Measurements from ENCODE around the gene KNG1.
A peak's percentile ranks its signal among the peaks of the same experiment; 100 is the strongest.

Gene KNG1

GRCh38 chr3:186772281-186772694 is 55.1 kb downstream of the KNG1 start:
- Histone ChIP-seq H3K14ac (ENCODE audit: low read length in 2 of 2) (no peak overlapping the region), H4K91ac (ENCODE audit: low read length) (no peak overlapping the region), H3K4me1 (ENCODE audit: control insufficient read depth, insufficient read depth, low read depth, low read length) (no peaks in the 10 kb centered on the region), H3K79me1 (replicated peaks; ENCODE audit: low read length, poor library complexity, severe bottlenecking) (no peaks in the 10 kb centered on the region), H2AK5ac (ENCODE audit: low read length, severe bottlenecking) (no peak overlapping the region), H3K27me3 (ENCODE audit: control insufficient read depth in 1 of 2, insufficient read depth in 1 of 2, low read length in 2 of 2) (no peaks in the 10 kb centered on the region), H3K4ac (ENCODE audit: low read depth in 1 of 2, low read length in 2 of 2) (no peak overlapping the region), H2BK15ac (ENCODE audit: low read depth, poor library complexity, severe bottlenecking) (no peak overlapping the region), H2AFZ (ENCODE audit: low read depth, low read length) (no peak overlapping the region), H3K4me3 (ENCODE audit: insufficient read depth in 1 of 2, low read depth in 1 of 2, low read length in 2 of 2) (peak overlapping the region; percentile 11 to 78), H2BK5ac (ENCODE audit: low read depth, low read length, poor library complexity, severe bottlenecking) (no peak overlapping the region), H3K9ac (ENCODE audit: low read length) (peak overlapping the region; percentile 80), H3K4me2 (ENCODE audit: low read length, poor library complexity, severe bottlenecking) (no peak overlapping the region), H2BK120ac (ENCODE audit: low read depth, low read length) (no peak overlapping the region), H3K9me3 (ENCODE audit: control insufficient read depth, low read length) (no peaks in the 10 kb centered on the region), H2BK12ac (ENCODE audit: low read length in 2 of 2) (no peak overlapping the region), H4K8ac (ENCODE audit: low read length) (no peak overlapping the region), H3K27ac (ENCODE audit: low read length, poor library complexity, severe bottlenecking) (no peak overlapping the region), H3K18ac (ENCODE audit: low read depth in 1 of 2, low read length in 2 of 2) (no peak overlapping the region), H3K23ac (ENCODE audit: low read length in 2 of 2) (no peak overlapping the region), H3K36me3 (ENCODE audit: control insufficient read depth in 1 of 2, insufficient read depth in 2 of 2, low read depth in 1 of 2, low read length in 2 of 2) (no peaks in the 10 kb centered on the region)
- WGBS: 74% methylated on average over 26 of the region's 26 CpGs
- no peak for DNase-seq

GRCh38 chr3:186772701-186773417 is 55.7 kb downstream of the KNG1 start:
- Histone ChIP-seq H3K4me1 (ENCODE audit: control insufficient read depth, insufficient read depth, low read depth, low read length) (no peaks in the 10 kb centered on the region), H3K23ac (ENCODE audit: low read length in 2 of 2) (no peak overlapping the region), H2BK15ac (ENCODE audit: low read depth, poor library complexity, severe bottlenecking) (no peak overlapping the region), H2BK120ac (ENCODE audit: low read depth, low read length) (no peak overlapping the region), H3K36me3 (ENCODE audit: control insufficient read depth in 1 of 2, insufficient read depth in 2 of 2, low read depth in 1 of 2, low read length in 2 of 2) (no peaks in the 10 kb centered on the region), H4K8ac (ENCODE audit: low read length) (no peak overlapping the region), H3K18ac (ENCODE audit: low read depth in 1 of 2, low read length in 2 of 2) (no peak overlapping the region), H3K4me2 (ENCODE audit: low read length, poor library complexity, severe bottlenecking) (no peak overlapping the region), H3K4ac (ENCODE audit: low read depth in 1 of 2, low read length in 2 of 2) (no peak overlapping the region), H3K27ac (ENCODE audit: low read length, poor library complexity, severe bottlenecking) (no peak overlapping the region), H3K27me3 (ENCODE audit: control insufficient read depth in 1 of 2, insufficient read depth in 1 of 2, low read length in 2 of 2) (no peaks in the 10 kb centered on the region), H3K9me3 (ENCODE audit: control insufficient read depth, low read length) (no peaks in the 10 kb centered on the region), H3K79me1 (replicated peaks; ENCODE audit: low read length, poor library complexity, severe bottlenecking) (no peaks in the 10 kb centered on the region), H2AK5ac (ENCODE audit: low read length, severe bottlenecking) (no peak overlapping the region), H4K91ac (ENCODE audit: low read length) (no peak overlapping the region), H2BK12ac (ENCODE audit: low read length in 2 of 2) (no peak overlapping the region), H2BK5ac (ENCODE audit: low read depth, low read length, poor library complexity, severe bottlenecking) (no peak overlapping the region), H2AFZ (ENCODE audit: low read depth, low read length) (no peak overlapping the region), H3K14ac (ENCODE audit: low read length in 2 of 2) (no peak overlapping the region), H3K9ac (ENCODE audit: low read length) (peak overlapping the region; percentile 80), H3K4me3 (ENCODE audit: insufficient read depth in 1 of 2, low read depth in 1 of 2, low read length in 2 of 2) (peak overlapping the region in 1 of 2 experiments; percentile 78)
- no peak for DNase-seq
- 79% methylated on average over 28 of the region's 28 CpGs for WGBS

- H3K23ac ChIP-seq (ENCODE audit: low read length in 2 of 2): no peak overlapping the region
- H3K4me2 ChIP-seq (ENCODE audit: low read length, poor library complexity, severe bottlenecking): no peak overlapping the region
- no peak overlapping the region for H2BK12ac ChIP-seq (ENCODE audit: low read length in 2 of 2)
- H2AK5ac ChIP-seq (ENCODE audit: low read length, severe bottlenecking): no peak overlapping the region
- H2BK120ac ChIP-seq (ENCODE audit: low read depth, low read length): no peak overlapping the region
- no peak overlapping the region for H2BK15ac ChIP-seq (ENCODE audit: low read depth, poor library complexity, severe bottlenecking)
- DNase-seq: no peak
- H3K27ac ChIP-seq (ENCODE audit: low read length, poor library complexity, severe bottlenecking): no peak overlapping the region
- no peak overlapping the region for H2BK5ac ChIP-seq (ENCODE audit: low read depth, low read length, poor library complexity, severe bottlenecking)
- H3K36me3 ChIP-seq (ENCODE audit: control insufficient read depth in 1 of 2, insufficient read depth in 2 of 2, low read depth in 1 of 2, low read length in 2 of 2): no peaks in the 10 kb centered on the region
- H4K8ac ChIP-seq (ENCODE audit: low read length): no peak overlapping the region
- no peak overlapping the region for H3K9ac ChIP-seq (ENCODE audit: low read length)
- WGBS: 51% methylated on average over 4 of the region's 8 CpGs
- H3K4me1 ChIP-seq (ENCODE audit: control insufficient read depth, insufficient read depth, low read depth, low read length): no peaks in the 10 kb centered on the region
- no peak overlapping the region for H2AFZ ChIP-seq (ENCODE audit: low read depth, low read length)
- no peak overlapping the region for H4K91ac ChIP-seq (ENCODE audit: low read length)
- no peak overlapping the region for H3K4ac ChIP-seq (ENCODE audit: low read depth in 1 of 2, low read length in 2 of 2)
- H3K14ac ChIP-seq (ENCODE audit: low read length in 2 of 2): no peak overlapping the region
- no peaks in the 10 kb centered on the region for H3K9me3 ChIP-seq (ENCODE audit: control insufficient read depth, low read length)
- no peak overlapping the region for H3K18ac ChIP-seq (ENCODE audit: low read depth in 1 of 2, low read length in 2 of 2)
- no peaks in the 10 kb centered on the region for H3K79me1 ChIP-seq (replicated peaks; ENCODE audit: low read length, poor library complexity, severe bottlenecking)
- no peak overlapping the region for H3K4me3 ChIP-seq (ENCODE audit: insufficient read depth in 1 of 2, low read depth in 1 of 2, low read length in 2 of 2)
- no peaks in the 10 kb centered on the region for H3K27me3 ChIP-seq (ENCODE audit: control insufficient read depth in 1 of 2, insufficient read depth in 1 of 2, low read length in 2 of 2)
Measured at GRCh38 chr3:186775999-186776398, 58.8 kb downstream of the KNG1 start.

GRCh38 chr3:186779204-186779603 is 62.0 kb downstream of the KNG1 start:
- no peak overlapping the region for H2BK15ac ChIP-seq (ENCODE audit: low read depth, poor library complexity, severe bottlenecking)
- no peak overlapping the region for H3K4ac ChIP-seq (ENCODE audit: low read depth in 1 of 2, low read length in 2 of 2)
- no peak overlapping the region for H3K27ac ChIP-seq (ENCODE audit: low read length, poor library complexity, severe bottlenecking)
- no peak overlapping the region for H4K8ac ChIP-seq (ENCODE audit: low read length)
- H3K9ac ChIP-seq (ENCODE audit: low read length): no peak overlapping the region
- H3K18ac ChIP-seq (ENCODE audit: low read depth in 1 of 2, low read length in 2 of 2): no peak overlapping the region
- H2AFZ ChIP-seq (ENCODE audit: low read depth, low read length): no peak overlapping the region
- 100% methylated on average over 2 of the region's 5 CpGs for WGBS
- no peak overlapping the region for H3K4me3 ChIP-seq (ENCODE audit: insufficient read depth in 1 of 2, low read depth in 1 of 2, low read length in 2 of 2)
- H3K9me3 ChIP-seq (ENCODE audit: control insufficient read depth, low read length): no peaks in the 10 kb centered on the region
- no peak overlapping the region for H2BK12ac ChIP-seq (ENCODE audit: low read length in 2 of 2)
- H3K4me1 ChIP-seq (ENCODE audit: control insufficient read depth, insufficient read depth, low read depth, low read length): no peaks in the 10 kb centered on the region
- H2BK5ac ChIP-seq (ENCODE audit: low read depth, low read length, poor library complexity, severe bottlenecking): no peak overlapping the region
- no peak overlapping the region for H2AK5ac ChIP-seq (ENCODE audit: low read length, severe bottlenecking)
- H3K79me1 ChIP-seq (replicated peaks; ENCODE audit: low read length, poor library complexity, severe bottlenecking): no peaks in the 10 kb centered on the region
- peaks cover 2 to 3% of the 10 kb centered on the region in 2 experiments for H3K36me3 ChIP-seq (ENCODE audit: control insufficient read depth in 1 of 2, insufficient read depth in 2 of 2, low read depth in 1 of 2, low read length in 2 of 2)
- no peak overlapping the region for H3K14ac ChIP-seq (ENCODE audit: low read length in 2 of 2)
- H3K4me2 ChIP-seq (ENCODE audit: low read length, poor library complexity, severe bottlenecking): no peak overlapping the region
- no peak overlapping the region for H4K91ac ChIP-seq (ENCODE audit: low read length)
- H2BK120ac ChIP-seq (ENCODE audit: low read depth, low read length): no peak overlapping the region
- no peak overlapping the region for H3K23ac ChIP-seq (ENCODE audit: low read length in 2 of 2)
- no peaks in the 10 kb centered on the region for H3K27me3 ChIP-seq (ENCODE audit: control insufficient read depth in 1 of 2, insufficient read depth in 1 of 2, low read length in 2 of 2)
- no peak for DNase-seq
